HL-60/S4 (cell line): ENCODE data around the gene SLX9.

Experiments
- in situ Hi-C: fragments of 300-500 bp; cut with MboI; formaldehyde crosslinking; loops from 2 replicates; pipeline ENCODE4 v1.14.3; 2022; ENCODE audit warnings: low sequenced_read_pairs

The SLX9 gene

DNA sequence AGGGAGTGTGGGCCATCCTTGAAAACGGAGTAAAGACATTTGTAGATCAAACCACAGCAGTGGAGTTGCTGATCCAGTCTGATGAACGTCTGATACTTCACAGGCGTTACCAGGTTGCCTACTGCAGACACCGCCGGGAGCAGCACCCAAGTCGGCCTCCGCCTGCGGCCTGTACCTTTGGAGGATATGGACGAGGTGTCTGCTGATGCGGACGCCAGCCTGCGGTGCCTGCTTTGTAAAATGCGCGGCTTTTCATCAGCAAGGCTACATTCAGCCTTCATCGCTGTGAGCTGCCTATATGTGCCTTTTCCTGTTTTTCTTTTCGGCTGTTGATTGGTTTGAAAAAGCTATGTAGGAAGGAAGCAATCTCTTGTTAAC, 16.0 kb downstream of the SLX9 start:
- in situ Hi-C loops = no loop called here

DNA sequence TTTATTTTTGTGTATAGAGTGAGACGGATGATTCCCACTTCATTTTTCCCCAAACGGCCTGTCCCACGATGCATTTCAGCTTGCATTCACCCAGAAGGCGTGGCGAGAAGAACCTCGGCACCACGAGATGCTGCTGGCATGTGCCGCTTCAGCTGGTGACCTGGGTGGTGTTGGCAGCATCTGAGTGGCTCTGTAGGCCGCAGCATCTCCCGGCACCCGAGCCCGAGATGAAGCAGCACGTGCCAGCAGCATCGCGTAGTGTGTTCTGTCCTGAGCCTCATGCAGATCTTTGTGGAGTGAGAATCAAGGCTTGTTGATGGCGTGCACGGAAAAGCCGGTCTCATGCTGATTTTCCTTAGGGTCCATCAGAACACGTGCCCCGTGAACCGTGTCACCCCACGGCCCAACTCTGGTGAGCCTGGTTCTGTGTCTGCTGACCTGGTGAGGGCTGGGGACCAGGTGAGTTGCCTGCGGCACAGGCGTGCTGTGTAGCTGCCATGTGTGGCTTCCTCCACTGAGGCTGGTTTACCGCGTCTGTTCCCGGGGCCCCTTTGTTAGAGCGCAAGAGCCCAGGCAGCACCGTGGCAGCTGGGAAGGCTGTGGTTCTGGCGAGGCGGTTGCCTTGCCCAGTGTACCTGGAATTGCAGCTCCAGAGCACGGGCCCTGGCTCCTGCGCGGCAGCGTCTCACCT, 16.7 kb downstream of the SLX9 start:
- in situ Hi-C loops = no loop called here

GRCh38 chr21:44957047-44957831, 17.4 kb downstream of the SLX9 start:
- in situ Hi-C loops = no loop called here

DNA sequence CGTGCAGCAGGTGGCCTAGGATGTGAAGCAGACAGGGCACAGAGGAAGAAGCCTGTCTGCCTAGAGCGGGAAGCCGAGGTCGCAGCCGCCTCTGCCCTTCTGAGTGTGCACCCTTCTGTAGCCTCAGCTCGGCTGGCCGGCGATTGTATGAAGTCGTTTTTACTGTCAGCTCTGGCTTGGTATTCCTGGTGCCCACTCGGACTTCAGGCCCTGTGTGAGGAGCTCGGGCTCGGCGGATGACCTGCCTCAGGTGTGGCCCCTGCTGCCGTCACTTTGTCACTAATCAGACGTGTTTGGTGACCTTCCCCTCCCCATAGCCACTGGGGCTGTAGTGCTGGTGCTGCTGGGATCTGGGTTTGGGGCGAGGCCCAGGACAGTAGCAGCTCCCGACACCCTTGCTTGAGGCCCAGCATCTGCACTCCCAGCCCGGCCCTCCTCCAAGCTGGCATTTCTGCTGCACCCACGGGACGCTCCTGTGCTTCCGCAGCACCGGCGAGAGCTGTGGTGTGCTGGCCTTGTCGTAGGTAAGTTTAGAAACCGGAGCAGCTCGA, 18.1 kb downstream of the SLX9 start:
- in situ Hi-C loops = no loop called here

DNA sequence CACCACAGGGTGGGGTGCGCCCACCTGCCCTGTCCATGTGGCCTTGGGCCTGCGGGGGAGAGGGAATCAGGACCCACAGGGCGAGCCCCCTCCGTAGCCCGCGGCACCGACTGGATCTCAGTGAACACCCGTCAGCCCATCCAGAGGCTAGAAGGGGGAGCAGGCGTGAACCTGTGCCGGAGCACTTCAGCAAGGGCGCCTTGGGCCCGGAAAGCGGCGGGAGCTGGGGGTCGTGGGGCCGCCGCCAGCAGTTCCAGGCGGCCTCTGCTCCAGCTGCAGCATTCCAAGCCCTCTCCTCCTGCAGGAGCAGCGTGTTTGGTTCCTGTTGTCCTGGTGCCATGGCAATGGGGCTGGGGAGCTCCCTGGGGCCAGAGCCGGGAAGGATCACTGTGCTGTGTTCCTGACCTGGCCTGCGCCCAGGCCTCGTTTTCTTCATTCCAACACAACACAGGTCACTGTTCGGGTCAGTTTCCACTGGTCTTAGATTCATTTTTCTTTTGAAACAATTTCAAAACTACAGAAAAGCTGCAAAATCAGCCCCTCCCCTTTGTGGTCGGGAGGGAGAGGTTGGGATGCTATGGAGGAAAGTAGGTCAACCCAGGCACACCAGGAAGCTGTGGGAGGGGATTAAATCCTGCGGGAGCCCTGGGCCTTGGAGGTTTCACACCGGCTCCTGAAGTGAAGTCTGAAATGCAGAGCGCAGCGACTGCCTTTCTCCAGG, 18.8 kb downstream of the SLX9 start:
- in situ Hi-C loops = no loop called here

DNA sequence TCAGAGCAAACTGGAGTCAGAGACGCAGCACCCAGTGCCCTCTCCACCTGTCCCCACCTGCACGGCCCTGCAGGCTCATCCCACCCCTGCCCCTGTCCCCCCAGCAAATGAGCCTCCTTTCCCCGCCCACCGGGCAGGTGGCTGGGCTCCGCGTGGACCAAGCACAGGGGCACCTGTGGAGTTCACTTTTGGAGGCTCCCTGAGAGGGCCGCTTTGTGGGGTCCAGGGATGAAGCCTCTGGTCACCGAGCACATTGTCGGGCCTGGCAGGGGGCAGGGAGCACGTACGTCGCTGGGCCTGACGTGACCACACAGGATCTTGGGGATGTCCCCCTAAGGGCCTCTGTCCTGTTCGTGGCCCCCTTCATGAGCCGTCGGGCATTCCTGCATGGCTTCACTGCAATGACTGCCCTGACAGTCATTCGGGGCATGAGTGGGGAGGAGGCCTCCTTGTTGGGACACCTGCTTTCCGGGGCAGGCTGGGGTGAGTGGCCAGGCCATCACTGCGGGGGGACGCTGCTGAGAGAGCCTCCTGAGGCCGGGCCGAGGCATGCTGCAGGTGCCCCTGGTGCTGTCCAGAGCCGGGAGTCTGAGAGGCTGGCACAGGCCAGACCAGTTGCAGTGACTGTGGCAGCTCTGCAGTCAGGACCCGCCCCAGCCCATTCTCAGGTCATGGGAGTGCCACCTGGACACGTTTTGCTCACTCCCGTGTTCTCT, 19.7 kb downstream of the SLX9 start:
- in situ Hi-C loops = no loop called here

DNA sequence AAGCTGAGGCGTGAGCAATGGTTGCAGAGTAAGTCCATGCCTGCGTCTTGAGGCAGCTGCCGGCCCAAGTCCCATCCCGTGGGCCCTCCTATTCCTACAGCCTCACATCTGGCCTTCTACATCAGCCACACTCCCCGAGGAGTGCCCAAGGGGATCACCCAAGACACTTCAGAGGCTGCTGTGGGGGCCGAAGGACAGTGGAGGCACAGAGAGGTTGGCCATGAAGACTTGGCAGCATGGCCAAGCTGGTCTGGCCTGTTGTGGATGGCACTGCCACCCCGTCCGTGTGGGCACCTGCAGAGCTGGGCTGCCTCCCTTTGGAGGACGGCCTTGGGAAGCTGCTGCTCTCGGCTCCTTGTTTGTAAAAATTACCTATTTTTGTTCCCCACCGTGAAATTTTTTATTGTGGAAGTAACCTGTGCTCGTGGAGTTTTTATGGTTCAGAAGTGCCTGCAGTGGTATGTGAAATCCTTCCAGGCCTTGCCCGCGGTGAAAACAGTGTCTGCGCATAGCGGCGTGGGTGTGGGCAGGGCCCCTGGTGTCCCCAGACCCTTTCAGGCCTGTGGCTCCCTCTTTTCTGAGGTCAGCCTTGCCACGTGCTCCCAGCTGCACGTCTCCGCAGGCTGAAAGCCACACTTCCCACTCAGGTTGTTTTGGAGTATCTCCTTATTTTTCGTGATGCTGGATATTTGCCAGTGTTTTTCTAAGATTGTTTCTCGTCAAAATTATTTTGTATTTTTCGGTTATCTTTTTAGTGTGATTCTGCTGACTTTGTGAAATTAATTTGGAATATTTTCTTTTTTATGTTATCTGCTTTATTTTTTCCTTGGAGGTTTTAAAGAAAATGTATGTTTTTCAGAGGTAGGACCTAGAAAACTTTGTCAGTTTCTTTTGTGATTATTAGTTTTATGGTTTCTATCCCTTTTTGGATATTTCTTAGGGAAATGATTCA, 20.6 kb downstream of the SLX9 start:
- in situ Hi-C loops = no loop called here

DNA sequence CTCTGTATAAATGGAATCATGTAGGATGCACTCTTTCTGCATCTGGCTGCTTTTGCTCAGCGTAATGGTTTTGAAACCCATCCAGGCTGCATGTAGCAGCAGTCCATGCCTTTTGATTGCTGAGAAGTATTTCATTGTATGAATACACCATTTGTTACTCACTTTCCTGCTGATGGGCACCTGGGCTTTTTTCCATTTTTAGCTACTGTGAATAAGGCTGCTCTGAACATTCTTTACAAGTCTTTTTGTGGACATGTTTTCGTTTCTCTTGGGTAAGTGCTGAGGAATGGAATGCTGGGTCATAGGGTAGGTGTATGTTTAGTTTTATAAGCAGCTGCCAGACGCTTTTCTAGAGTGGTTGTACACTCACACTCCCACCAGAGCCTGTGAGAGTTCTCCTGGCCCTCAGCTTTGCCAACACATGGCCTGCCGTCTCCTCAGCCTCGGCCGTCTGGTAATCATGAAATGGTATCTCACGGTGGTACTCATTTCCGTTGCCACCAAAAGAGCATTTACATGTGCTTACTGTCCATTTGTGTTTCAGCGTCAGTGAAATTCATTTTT, 22.7 kb downstream of the SLX9 start:
- in situ Hi-C loops = no loop called here

DNA sequence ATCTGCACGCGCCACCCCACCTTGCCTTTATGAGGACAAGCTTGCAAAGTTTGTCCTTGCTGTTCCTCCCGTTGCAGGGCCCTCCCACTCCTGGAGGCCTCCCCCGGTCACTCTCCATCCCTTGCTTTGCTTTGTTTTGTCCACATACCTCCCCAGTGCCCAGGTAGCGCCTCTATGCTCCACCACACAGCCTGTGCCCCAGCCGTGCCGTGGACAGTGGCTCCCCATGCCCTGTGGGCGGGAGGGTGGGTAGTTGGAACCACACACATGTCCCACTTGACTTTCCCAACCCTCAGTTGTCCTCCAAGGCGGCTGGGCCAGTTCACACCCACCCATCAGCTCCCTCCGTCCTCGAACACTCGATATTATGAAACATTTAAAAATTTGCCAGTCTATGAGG, 24.6 kb downstream of the SLX9 start:
- in situ Hi-C loops = no loop called here

GRCh38 chr21:44965251-44966022, 25.6 kb downstream of the SLX9 start:
- in situ Hi-C loops = no loop called here

GRCh38 chr21:44966135-44967081, 26.6 kb downstream of the SLX9 start:
- in situ Hi-C loops = no loop called here

GRCh38 chr21:44967082-44968047, 27.5 kb downstream of the SLX9 start:
- in situ Hi-C loops = no loop called here

DNA sequence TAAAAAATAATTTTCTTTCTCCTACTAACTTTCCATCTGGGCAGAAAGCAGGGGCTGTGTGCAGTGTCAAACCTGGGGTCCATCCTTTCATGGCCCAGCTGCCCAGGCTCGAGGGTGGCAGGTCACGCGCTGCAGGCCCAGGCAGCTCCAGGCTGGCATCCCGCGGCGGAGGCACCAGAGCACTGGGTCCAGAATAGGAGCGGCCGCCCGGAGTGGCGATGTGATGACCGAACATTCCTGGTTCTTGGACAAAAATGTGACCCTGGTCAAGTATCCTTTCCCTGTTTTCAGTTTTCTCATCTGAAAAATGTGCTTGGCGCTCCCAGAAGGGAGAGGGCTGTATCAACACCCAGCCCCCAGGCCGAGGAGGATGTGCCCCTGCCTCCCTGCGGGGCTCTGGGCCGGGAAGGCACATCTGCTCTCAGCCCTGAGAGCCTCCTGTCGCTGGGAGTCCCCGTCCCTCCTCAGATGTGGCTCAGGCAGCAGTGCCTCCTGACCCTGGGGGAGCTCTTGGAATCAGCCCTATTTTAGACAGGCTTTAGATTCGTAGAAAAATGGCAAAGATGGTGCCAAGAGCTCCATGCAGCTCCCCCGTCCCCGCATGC, 29.3 kb downstream of the SLX9 start:
- in situ Hi-C loops = no loop called here

DNA sequence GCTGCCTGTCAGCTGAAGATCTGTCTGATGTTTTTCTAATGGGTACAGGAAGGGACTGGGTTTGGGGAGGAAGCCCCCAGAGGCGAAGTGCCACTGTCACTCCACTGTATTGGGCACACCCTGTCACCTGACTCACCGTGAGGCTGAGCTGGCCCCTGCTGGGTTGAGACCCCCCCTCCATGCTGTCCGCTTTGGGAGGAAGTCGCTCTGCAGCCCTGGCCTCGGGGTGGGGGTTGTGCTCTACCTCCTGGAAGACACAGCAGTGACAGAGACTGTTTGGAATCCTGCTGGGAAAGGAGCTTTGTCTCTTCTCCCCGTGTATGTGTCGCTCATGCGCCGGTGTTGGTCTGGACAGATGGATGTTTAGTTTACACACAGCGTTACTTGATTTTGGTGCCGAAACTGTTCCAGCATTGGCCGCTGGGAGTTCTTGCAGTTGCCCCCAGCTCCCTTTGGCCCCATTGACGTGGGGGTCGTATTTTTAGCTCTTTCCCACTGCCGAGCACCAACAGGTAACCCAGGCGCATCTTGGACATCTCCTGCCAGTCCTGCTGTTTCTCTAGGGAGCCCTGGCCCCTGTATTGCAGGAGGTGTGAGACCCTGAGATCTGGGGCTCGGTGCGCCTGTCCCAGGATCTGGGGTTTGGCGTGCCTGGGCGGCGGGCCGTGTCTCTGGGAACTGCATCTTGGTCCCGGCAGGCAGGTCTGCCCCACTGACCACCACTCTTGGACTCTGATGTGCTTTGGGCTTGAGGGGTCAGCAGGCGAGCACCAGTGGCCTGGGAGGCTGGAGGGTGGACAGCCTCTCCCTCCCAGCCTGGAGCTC, 30.3 kb downstream of the SLX9 start:
- in situ Hi-C loops = no loop called here
